ENCODE results near the gene STK4.

The STK4 gene

DNA sequence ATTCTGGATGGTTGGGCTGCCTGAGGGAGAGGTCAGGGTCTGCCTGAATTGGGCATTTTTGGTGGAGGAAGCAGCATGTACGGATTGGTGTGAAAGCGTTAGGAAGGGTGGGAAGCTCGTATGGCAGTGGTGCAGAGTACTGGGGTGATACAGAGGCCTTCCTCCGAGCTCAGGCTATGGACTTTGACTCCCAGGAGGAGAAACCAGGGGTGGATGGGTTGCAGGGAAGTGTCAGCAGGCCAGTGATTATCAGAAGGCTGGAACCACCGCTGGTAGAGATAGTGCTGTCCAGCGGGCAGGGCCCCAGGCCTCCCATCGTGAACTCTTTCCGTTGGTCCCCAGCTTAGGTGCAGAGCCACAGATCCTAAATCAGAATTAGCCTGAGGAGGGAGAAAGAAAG is 143.3 kb downstream of the STK4 start:
- no peak overlapping the region for H3K4me3 ChIP-seq (ENCODE audit: low read depth, low read length)

DNA sequence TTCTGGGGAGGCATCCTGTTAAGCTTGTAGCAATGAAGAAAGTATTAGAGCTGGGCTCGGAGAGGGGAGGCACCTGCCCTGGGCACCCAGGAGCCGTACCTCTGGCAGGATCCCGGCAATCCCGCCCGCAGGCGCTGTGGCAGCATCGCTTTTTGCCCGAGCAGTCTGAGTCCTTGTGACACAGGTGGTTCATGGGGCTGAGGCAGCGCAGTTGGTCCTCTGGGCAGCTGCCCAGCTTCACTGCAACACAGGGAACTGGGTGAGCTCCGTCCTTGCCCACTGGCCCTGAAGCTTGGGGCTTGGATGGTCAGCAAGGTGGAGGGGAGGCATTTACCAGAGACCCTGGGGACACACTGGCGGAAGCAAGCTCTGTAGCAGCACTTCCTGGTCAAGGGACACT is 144.0 kb downstream of the STK4 start:
- H3K4me3 ChIP-seq (ENCODE audit: low read depth, low read length) = no peak overlapping the region

DNA sequence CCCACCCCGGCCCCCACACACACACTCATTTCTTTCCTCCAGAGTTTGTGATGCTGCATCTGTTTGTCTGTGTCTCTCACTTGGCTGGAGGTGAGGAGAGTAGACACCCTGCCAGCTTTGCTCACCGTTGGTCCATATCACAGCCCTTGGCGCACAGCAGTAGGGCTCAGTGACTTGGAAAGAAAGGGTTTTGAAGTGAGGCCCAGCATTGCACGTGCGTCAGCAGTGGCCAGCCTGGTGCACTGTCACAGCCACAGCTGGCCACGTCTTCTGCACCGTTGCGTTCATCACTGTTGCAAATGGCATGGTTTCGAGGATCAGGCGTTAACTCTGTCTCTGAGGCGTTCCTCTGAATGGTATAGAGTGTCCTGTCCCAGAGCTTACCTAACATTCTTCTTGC is 145.0 kb downstream of the STK4 start:
- no peak overlapping the region for H3K4me3 ChIP-seq (ENCODE audit: low read depth, low read length)

DNA sequence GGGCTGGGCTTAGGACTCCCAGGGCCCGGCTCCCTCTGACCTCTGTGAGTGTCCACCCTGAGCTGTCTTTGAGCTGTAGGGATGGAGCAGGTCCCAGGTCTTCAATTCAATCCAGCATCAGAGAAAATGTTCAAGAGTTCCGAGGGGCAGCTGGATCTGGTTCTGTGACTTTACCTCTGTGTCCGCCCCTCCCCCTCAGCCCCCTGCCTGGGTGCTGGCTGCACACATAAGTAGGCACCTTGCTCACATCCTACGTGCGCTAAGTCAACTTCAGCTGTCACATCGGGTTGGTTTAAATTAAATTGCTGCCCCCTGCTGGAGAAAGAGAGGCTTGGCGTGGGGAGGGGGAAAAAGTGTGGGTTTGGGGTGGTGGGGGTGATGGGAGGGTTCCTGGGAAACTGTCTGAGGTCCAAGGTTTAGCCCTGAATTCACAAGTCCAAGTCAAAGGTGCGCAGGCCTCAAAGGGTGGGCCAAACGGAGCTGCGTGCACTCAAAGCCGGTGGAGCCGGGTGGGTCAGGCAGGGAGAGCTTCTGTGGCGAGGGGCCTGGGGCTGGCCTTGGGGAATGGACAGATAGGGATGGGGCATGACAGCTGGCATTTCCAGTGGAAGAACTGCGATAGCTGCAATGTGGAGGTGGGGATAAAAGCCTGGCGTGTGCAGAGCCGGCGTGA is 145.6 kb downstream of the STK4 start:
- no peak overlapping the region for H3K4me3 ChIP-seq (ENCODE audit: low read depth, low read length)

DNA sequence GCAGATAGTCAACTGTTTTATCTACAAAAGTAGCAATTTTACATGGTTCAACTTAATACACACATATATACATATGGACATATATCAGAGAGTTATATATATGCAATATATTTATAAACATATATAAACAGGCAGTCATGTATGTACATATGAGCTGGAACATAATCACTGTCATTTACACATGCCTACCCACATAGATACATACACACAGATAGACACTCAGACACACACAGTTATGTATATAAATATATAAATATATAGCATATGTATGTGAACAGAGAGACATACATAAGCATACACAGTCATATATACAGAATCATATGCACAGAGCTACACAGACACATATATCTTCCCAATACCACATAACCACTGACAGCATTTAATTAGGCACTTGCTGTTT is 146.4 kb downstream of the STK4 start:
- no peak overlapping the region for H3K4me3 ChIP-seq (ENCODE audit: low read depth, low read length)

DNA sequence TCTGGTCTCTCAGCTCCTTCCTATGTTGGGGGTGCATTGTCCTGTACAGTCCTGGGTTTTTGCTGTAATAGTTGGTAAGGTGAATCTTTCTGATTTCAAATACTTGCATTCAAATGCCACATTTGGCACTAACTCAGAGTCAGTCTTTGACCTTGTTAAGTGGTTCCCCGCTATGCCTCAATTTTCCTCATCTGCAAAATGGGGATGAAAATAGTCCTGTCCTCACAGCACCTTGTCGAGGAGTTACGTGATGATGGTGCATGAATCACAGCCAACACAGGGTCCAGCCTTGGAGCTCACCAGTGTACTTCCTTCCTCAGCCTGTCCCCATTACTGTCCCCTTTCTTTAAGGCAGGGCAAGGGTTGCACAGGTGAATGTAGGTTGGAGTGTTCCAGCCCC is 147.6 kb downstream of the STK4 start:
- no peak overlapping the region for H3K4me3 ChIP-seq (ENCODE audit: low read depth, low read length)

DNA sequence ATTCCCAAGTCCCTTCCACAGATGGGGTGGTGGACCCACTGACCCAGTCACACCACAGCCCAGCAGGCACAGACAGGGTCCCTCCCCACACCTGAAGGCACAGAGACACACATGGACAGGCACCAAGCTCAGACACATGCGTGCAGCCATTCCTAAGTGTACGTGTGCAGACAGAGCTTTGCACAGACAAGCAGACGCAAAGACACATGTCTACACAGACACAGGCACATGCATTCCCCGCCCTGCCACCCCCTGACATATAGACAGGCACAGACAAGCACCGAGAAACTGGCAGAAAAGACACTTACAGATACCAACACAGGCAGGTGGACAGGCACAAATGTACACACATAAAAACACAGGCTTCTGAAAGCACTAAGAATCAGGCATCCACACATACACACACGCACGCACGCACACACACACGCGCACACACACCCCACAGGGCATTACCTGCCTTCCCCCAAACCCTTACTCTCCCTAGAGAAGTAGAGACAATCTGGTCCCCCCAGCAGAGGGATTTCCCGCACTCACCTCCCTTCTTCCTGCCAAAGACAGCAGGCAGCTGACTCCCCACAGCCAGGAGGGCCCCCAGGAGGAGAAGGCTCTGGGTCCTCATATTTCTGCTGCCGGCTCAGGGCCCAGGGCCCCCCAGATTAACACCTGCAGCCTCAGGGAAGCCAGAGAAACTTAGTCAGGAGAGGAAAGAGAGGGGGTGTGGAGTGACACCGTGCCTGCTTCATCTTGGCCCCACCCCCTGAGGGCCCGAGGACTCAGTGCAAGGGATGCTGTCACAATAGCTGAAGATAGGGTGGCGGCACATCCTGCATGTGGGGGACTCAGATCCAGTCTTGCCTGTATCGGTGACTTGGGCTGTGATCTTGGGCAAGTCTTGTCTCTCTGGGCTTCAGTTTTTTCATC is 148.4 kb downstream of the STK4 start, which contains the start of gene WFDC5:
Gene WFDC5, minus strand, starts transcription at position 710 of the 921 bp plus-strand sequence. Its CDS starts 91 bp downstream, at position 619.
- no peak within 1 kb of the TSS for H3K4me3 ChIP-seq (ENCODE audit: low read depth, low read length)

DNA sequence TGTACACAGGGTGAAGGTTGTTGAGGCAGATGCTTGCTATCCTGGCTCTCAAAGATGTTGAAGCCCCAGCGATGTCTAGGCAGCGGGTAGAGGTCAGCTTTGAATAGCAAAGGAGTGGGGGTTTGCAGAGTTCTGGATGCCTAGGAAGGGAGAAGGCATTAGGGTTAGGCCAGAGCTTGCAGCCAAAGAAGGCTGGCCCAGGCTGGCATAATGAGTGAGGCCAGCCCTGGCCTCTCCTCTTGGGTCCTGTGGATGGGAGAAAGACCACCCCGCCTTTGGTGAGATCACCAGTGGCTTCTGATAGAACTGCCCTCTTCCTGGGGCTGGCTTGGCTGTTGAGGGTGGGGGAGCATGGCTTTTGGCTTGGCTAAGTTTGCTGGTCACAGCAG is 149.1 kb downstream of the STK4 start:
- no peak overlapping the region for H3K4me3 ChIP-seq (ENCODE audit: low read depth, low read length)

DNA sequence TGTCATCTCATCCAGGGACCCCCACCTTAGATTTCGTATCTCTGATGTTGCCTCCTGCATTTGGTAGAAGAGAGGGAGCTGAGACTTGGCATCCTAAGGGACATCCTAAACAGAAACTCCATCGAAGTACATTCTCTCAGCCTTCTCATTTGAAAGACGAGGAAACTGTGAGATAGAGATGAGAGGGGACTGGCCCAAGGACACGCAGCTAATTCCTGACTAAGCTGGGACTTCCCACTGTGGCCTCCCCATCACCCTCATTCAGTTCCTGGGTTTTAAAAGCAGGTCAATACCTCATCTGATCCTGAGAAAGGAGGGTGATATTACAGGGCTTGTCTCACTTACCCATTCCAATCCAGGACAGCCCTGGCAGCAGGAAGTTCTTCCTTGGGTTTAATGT is 149.5 kb downstream of the STK4 start:
- H3K4me3 ChIP-seq (ENCODE audit: low read depth, low read length) = no peak overlapping the region

DNA sequence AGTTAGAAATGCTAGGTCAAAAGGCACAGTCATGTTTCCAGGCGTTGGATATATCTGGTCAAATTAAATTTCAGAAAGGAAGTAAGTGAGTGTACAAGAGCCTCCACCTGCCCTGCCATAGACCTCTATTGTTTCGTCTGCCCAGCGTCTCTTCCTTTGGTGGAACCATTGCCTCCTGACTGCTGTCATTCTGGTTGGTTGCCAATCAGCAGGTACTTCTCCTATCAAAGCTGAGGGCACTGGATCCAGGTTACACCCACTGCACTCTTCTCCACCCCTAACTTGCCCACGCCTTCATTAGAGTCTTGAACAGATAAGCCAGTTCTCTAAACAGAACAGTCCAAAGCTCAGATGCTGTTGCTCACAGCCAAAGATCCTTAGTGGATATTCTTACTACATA is 151.3 kb downstream of the STK4 start:
- H3K4me3 ChIP-seq (ENCODE audit: low read depth, low read length) = no peak overlapping the region

DNA sequence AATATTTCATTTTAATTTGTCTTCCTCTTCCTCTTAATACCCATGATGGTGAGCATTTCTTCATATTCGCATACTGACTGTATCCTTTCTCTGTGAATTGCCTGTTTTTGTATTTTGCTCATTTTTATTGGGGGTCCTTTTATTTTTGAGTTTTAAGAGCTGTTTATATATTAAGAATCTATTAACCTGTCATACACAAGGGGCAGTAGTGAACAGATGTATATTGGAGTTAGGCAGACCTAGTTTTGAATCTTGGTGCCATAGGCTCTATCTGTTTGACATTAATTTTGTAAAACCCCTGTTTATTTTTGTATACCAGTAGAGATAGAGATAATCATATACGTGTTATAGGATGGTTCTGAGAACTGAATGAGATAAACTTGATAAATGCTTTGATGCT is 151.7 kb downstream of the STK4 start:
- H3K4me3 ChIP-seq (ENCODE audit: low read depth, low read length) = no peak overlapping the region

DNA sequence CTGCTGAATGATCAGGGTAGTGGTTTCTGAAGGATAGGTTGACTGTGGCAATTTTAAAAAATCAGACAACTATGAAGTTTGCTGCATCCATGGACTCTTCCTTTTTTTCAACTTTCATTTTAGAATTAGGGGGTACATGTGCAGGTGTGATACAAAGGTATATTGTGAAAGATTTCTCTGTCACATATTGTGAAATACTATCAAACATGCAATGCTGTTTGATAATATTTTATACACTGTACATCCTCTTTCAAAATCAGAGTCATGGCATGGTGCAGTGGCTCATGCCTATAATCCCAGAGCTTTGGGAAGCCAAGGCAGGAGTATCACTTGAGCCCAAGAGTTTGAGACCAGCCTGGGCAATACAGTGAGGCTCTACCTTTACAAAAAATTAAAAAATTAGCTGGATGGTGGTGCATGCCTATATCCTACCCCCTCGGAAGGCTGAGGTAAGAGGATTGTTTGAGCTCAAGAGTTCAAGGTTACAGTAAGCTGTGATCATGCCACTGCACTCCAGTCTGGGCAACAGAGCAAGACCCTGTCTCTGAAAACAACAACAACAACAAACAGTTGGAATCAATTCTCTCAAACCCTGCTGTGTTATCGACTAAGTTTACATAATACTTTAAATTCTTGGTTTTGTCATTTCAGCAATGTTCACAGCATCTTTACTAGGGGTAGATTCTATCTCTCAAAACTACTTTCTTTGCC is 153.4 kb downstream of the STK4 start:
- no peak overlapping the region for H3K4me3 ChIP-seq (ENCODE audit: low read depth, low read length)

DNA sequence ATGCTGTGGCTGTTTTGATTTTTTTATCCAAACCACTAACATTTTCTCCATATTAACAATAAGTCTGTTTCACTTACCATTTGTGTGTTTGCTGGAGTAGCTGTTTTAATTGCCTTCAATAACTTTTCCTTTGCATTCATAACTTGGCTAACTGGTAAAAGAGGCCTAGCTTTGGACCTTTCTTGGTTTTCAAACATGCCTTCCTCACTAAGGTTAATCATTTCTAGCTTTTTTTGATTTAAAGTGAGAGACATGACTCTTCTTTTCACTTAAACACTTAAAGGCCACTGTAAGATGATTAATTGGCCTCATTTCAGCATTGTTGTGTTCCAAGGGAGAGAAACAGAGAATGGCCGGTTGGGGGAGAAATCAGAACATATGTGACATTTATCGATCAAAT is 155.1 kb downstream of the STK4 start:
- no peak overlapping the region for H3K4me3 ChIP-seq (ENCODE audit: low read depth, low read length)

DNA sequence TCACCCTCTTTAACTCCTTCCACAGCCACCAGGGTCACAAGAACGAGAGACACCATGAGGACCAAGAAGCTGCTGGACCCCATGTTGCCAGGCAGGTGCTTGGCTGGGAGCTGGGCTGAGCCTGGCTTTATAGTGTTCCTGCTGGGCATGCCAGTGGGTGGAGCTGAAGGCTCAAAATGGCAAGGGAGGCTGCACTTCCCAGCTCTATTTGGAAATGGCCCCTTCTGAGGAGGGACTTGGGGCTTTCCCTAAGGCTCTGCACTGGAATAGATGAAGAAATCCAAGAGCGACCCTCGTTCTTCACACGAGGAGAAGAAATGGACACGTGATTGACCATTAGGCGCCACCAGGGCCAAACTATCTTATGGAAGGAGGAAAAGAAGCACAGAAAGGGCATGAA is 158.1 kb downstream of the STK4 start, which contains the start of gene WFDC12:
Gene WFDC12, minus strand, starts transcription at position 101 of the 400 bp plus-strand sequence. Its CDS starts 18 bp downstream, at position 83.
- no peak within 1 kb of the TSS for H3K4me3 ChIP-seq (ENCODE audit: low read depth, low read length)

DNA sequence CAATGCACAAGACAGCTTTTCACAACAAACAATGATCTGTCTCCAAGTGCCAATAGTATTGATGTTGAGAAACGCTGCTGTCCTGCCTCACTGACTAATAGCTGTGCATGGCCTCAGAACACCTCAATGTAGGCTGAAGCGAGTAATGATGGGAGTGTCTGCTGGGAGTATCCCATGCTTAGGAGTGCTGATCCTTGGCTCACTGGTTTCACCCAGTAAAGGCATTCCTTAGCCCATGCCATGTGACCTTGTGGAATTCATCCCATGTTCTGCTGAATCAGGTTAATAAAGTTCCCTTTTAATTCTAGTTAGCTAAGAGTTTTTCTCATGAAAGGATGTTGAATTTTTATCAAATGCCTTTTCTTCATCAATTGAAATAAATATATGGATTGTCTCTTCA is 161.8 kb downstream of the STK4 start:
- H3K4me3 ChIP-seq (ENCODE audit: low read depth, low read length) = no peak overlapping the region

Data from iPS-11a (cell line).